ENCODE measurements around the gene DOCK2. TPM values are rescaled to one million over a fixed set of nuclear protein-coding genes. Genes with fewer than 3 reads are reported as not detected.
"Not testable (repeated sequence)": the region's sequence is repeated elsewhere in the genome, so short reads cannot be mapped to it uniquely, and the experiment has no call there.

DOCK2 gene
- total RNA-seq, 4 donors from 2014 or later = 2.3 to 11.2 (median 3.2) TPM

DNA sequence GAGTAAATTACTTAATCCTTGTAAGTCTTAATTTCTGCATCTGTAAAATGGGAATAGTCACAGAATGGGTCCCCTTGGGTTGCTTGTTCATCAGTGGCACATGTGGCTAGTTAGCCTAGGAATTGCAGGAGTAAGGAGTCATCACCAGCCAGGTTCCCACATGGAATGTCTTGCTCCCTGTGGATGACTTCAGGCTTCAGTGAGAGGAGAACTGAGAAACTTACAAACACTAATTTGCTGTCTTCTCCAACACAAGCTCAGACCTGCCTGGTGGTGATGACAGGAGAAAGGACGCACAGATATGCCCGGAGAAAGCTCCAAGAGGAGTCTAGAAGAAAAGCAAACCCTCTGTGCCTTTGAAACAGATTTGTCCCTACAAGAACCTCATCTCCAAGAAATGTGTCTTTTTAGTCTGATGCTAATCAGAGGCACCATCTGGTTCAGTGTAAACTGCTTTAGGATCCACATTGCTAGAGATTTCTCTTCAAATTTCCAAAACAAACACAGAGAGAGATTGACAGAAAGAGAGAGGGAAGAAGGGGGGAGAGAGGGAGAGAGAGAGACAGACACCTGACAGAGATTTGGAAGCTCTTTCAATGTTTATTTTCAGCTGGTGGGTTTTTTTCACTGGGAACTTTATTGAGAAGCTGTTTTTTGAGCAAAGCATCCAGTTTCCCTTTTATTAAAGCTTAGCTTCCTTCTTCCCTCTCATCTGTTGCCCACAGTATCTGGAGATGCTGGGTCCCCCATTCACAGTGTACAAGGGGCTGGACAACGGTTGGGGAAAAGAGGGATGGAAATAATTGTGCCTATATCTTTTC is 128.3 kb downstream of the DOCK2 start:
- H3K4me3 ChIP-seq = no peak overlapping the region
- H3K27ac ChIP-seq = no peak overlapping the region
- no peak for DNase-seq (ENCODE audit: low spot score in 2 of 2)
- 41% methylated on average over 3 of the region's 3 CpGs for WGBS
- H3K27me3 ChIP-seq = peaks cover 3% of the 10 kb centered on the region
- H3K36me3 ChIP-seq = no peaks in the 10 kb centered on the region
- TF ChIP-seq POLR2AphosphoS5 (IDR thresholded peaks at IDR 0.05) (no peak), POLR2A (IDR thresholded peaks at IDR 0.05) (no peak), EP300 (IDR thresholded peaks at IDR 0.05) (no peak)
- TF ChIP-seq, protein P1, sequence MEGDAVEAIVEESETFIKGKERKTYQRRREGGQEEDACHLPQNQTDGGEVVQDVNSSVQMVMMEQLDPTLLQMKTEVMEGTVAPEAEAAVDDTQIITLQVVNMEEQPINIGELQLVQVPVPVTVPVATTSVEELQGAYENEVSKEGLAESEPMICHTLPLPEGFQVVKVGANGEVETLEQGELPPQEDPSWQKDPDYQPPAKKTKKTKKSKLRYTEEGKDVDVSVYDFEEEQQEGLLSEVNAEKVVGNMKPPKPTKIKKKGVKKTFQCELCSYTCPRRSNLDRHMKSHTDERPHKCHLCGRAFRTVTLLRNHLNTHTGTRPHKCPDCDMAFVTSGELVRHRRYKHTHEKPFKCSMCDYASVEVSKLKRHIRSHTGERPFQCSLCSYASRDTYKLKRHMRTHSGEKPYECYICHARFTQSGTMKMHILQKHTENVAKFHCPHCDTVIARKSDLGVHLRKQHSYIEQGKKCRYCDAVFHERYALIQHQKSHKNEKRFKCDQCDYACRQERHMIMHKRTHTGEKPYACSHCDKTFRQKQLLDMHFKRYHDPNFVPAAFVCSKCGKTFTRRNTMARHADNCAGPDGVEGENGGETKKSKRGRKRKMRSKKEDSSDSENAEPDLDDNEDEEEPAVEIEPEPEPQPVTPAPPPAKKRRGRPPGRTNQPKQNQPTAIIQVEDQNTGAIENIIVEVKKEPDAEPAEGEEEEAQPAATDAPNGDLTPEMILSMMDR (IDR thresholded peaks at IDR 0.05) = no peak
- H3K4me1 ChIP-seq = no peaks in the 10 kb centered on the region
- no peaks in the 10 kb centered on the region for H3K9me3 ChIP-seq

DNA sequence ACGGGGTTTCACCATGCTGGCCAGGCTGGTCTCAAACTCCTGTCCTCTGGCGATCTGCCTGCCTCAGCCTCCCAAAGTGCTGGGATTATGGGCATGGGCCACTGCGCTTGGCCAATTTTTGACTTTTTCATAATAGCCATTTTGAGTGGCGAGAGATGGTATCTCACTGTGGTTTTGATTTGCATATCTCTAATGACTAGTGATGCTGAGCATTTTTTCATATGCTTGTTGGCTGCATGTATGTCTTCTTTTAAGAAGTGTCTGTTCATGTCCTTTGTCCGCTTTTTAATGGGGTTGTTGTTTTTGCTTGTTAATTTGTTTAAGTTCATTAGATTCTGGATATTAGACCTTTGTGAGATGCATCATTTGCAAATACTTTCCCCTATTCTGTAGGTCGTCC is 129.9 kb downstream of the DOCK2 start:
- not testable (repeated sequence) for H3K27me3 ChIP-seq; H3K9me3 ChIP-seq; H3K36me3 ChIP-seq; H3K27ac ChIP-seq; H3K4me3 ChIP-seq; DNase-seq (ENCODE audit: low spot score in 2 of 2); H3K4me1 ChIP-seq
- 86% methylated on average over 6 of the region's 6 CpGs for WGBS

DNA sequence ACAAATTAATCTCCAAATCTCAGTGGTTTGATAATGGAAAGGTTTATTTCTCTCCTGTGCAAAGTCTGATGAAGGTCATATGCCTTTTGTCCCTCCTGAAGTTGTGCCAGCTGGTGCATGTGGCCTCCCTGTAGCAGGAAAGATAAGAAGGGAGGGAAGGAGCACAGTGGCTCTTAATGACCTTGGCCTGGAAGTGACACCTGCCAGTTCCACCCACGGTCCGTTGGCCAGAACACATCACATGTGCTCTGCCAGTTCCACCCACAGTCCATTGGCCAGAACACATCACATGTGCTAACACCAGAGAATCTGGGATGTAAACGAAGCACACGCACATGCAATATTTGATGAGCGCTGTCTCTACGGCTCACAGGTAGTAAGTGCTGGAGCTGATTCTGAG is 130.9 kb downstream of the DOCK2 start:
- no peak for DNase-seq (ENCODE audit: low spot score in 2 of 2)
- H3K27me3 ChIP-seq = peaks cover 3% of the 10 kb centered on the region
- 70% methylated on average over 6 of the region's 6 CpGs for WGBS
- no peaks in the 10 kb centered on the region for H3K36me3 ChIP-seq
- no peak overlapping the region for H3K4me3 ChIP-seq
- no peak overlapping the region for H3K27ac ChIP-seq
- H3K9me3 ChIP-seq = no peaks in the 10 kb centered on the region
- TF ChIP-seq POLR2A (IDR thresholded peaks at IDR 0.05) (no peak), EP300 (IDR thresholded peaks at IDR 0.05) (no peak), POLR2AphosphoS5 (IDR thresholded peaks at IDR 0.05) (no peak)
- TF ChIP-seq, protein P1 (IDR thresholded peaks at IDR 0.05) = no peak
- no peaks in the 10 kb centered on the region for H3K4me1 ChIP-seq

DNA sequence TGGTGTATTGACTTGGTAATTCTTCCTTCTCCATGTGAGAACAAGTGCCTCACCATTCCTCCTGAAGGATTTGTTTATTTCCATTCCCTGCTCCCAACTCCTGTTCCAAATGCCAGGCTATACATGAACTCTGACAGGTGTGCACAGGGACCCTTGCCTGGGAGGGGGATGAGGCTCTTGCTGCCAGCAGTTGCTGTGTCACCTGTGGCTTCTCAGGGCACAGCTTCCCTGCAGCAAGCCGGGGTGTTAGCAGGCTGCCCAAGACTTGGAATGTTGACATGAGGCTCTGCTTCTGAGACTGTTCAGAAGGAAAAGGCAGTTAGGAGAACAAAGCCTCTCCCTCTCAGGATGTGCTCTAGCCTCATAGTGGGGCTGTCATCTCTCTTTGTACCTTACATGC is 131.3 kb downstream of the DOCK2 start:
- WGBS = no CpG with 5 or more reads among the region's 1 CpG

DNA sequence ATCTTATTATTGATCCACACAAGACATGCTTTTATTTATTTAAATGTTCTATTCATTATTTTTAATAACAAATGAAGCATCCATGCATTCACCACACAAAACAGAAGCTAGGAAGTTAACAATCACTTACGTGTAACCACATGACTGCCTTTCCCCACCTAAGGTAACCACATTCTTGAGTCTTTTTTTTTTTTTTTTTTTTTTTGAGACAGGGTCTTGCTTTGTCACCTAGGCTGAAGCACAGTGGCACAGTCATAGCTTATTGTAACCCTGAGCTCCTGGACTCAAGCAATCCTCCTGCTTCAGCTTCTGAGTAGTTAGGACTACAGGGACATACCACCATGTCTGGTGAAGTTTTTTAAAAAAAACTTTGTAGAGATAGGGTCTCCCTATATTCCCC is 133.0 kb downstream of the DOCK2 start:
- 56% methylated on average over 1 of the region's 1 CpG for WGBS
- H3K27ac ChIP-seq = no peak overlapping the region
- H3K27me3 ChIP-seq = peaks cover 3% of the 10 kb centered on the region
- TF ChIP-seq, protein P1 (IDR thresholded peaks at IDR 0.05) = no peak
- DNase-seq (ENCODE audit: low spot score in 2 of 2) = no peak
- no peaks in the 10 kb centered on the region for H3K4me1 ChIP-seq
- H3K9me3 ChIP-seq = no peaks in the 10 kb centered on the region
- H3K4me3 ChIP-seq = no peak overlapping the region
- H3K36me3 ChIP-seq = no peaks in the 10 kb centered on the region

More for the DNA sequence above, 131.3 kb downstream of the DOCK2 start:
- Histone ChIP-seq H3K4me3 (no peak overlapping the region), H3K27me3 (peaks cover 3% of the 10 kb centered on the region), H3K36me3 (no peaks in the 10 kb centered on the region), H3K27ac (no peak overlapping the region), H3K4me1 (no peaks in the 10 kb centered on the region), H3K9me3 (no peaks in the 10 kb centered on the region)
- no peak for DNase-seq (ENCODE audit: low spot score in 2 of 2)
- TF ChIP-seq POLR2A (IDR thresholded peaks at IDR 0.05) (no peak), EP300 (IDR thresholded peaks at IDR 0.05) (no peak), POLR2AphosphoS5 (IDR thresholded peaks at IDR 0.05) (no peak)
- TF ChIP-seq, protein P1 (IDR thresholded peaks at IDR 0.05) = no peak

DNA sequence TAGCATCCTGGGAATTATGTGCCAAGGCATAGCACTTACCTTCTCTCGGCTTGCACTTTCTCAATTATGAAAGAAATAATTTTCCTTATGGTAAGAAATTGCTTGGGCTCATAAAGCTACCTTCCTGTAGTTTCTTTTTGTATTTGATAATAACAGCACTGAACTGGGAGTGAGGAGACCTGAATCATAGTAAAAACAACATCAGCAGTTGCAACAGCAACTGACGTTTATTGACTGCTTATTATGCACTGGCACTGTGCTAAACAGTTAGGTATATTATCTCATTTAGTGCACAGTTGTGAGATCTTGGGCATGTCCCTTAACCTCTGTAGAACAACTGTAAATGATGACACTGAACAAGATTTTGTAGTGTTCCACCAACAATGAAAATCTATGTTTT is 135.2 kb downstream of the DOCK2 start:
- DNase-seq (ENCODE audit: low spot score in 2 of 2) = no peak
- Histone ChIP-seq H3K36me3 (no peaks in the 10 kb centered on the region), H3K4me3 (no peak overlapping the region), H3K9me3 (no peaks in the 10 kb centered on the region), H3K4me1 (no peaks in the 10 kb centered on the region), H3K27me3 (peaks cover 3% of the 10 kb centered on the region), H3K27ac (no peak overlapping the region)
- no peak for TF ChIP-seq POLR2A (IDR thresholded peaks at IDR 0.05)
- no peak for TF ChIP-seq POLR2AphosphoS5 (IDR thresholded peaks at IDR 0.05)
- TF ChIP-seq, protein P1 (IDR thresholded peaks at IDR 0.05) = no peak
- no peak for TF ChIP-seq EP300 (IDR thresholded peaks at IDR 0.05)
- WGBS = 74% methylated on average over 2 of the region's 2 CpGs
